ENCODE data around the gene SLC22A13.
"Not testable (repeated sequence)": the region's sequence is repeated elsewhere in the genome, so short reads cannot be mapped to it uniquely, and the experiment has no call there.

The SLC22A13 gene

GRCh38 chr3:38313695-38314094 lies 48.1 kb downstream of the SLC22A13 start:
- Histone ChIP-seq H3K27me3 (ENCODE audit: control insufficient read depth, insufficient read depth, low read length) (no peaks in the 10 kb centered on the region), H3K9ac (ENCODE audit: low read length) (no peak overlapping the region), H3K27ac (ENCODE audit: low read depth, low read length) (no peak overlapping the region), H3K36me3 (ENCODE audit: control insufficient read depth, insufficient read depth, low read length) (no peaks in the 10 kb centered on the region), H3K4me3 (ENCODE audit: low read length) (no peak overlapping the region), H3K4me1 (ENCODE audit: control insufficient read depth, insufficient read depth, low read length) (no peaks in the 10 kb centered on the region)

DNA sequence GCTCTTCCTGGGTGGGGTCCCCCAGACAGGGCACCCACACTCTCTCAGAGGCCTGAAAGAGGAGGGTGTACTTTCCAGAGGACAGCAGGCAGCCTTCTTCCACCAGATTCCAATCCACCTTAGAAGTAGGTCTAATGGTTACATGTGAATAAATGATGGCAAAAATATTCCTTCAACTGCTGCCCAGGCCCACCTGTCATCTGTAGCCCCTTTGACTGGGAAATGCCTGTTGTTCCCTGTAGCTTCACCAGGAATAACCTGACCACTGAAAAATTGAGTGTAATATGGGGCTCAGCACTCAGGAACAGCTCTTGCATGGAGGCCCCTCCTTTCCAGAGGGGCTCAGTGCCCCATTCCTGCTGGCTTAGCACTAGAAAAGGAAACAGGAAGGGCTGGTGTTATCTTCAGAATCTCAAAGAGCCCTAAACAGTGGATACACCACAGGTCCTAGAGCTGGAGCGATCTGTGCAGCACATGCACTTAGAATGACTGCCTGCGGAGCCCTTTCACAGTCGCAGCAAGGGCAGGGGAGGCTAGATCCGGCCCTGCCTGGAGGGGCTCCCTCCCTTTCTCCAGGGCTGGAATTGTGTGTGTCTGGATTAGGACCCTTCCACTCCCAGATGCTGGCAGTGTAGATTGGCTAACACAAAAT lies 48.6 kb downstream of the SLC22A13 start:
- H3K4me3 ChIP-seq (ENCODE audit: low read length): no peak overlapping the region
- no peak overlapping the region for H3K27ac ChIP-seq (ENCODE audit: low read depth, low read length)
- H3K36me3 ChIP-seq (ENCODE audit: control insufficient read depth, insufficient read depth, low read length): no peaks in the 10 kb centered on the region
- H3K9ac ChIP-seq (ENCODE audit: low read length): no peak overlapping the region
- H3K27me3 ChIP-seq (ENCODE audit: control insufficient read depth, insufficient read depth, low read length): no peaks in the 10 kb centered on the region
- H3K4me1 ChIP-seq (ENCODE audit: control insufficient read depth, insufficient read depth, low read length): no peaks in the 10 kb centered on the region

- no peak overlapping the region for H3K9ac ChIP-seq (ENCODE audit: low read length)
- no peaks in the 10 kb centered on the region for H3K4me1 ChIP-seq (ENCODE audit: control insufficient read depth, insufficient read depth, low read length)
- H3K27ac ChIP-seq (ENCODE audit: low read depth, low read length): no peak overlapping the region
- H3K36me3 ChIP-seq (ENCODE audit: control insufficient read depth, insufficient read depth, low read length): no peaks in the 10 kb centered on the region
- no peaks in the 10 kb centered on the region for H3K27me3 ChIP-seq (ENCODE audit: control insufficient read depth, insufficient read depth, low read length)
- H3K4me3 ChIP-seq (ENCODE audit: low read length): no peak overlapping the region
Measured at GRCh38 chr3:38314764-38315487, 49.3 kb downstream of the SLC22A13 start.

- no peaks in the 10 kb centered on the region for H3K27me3 ChIP-seq (ENCODE audit: control insufficient read depth, insufficient read depth, low read length)
- no peak overlapping the region for H3K4me3 ChIP-seq (ENCODE audit: low read length)
- H3K4me1 ChIP-seq (ENCODE audit: control insufficient read depth, insufficient read depth, low read length): no peaks in the 10 kb centered on the region
- no peaks in the 10 kb centered on the region for H3K36me3 ChIP-seq (ENCODE audit: control insufficient read depth, insufficient read depth, low read length)
- H3K9ac ChIP-seq (ENCODE audit: low read length): no peak overlapping the region
- H3K27ac ChIP-seq (ENCODE audit: low read depth, low read length): no peak overlapping the region
Measured at GRCh38 chr3:38315488-38316230, 50.0 kb downstream of the SLC22A13 start.

DNA sequence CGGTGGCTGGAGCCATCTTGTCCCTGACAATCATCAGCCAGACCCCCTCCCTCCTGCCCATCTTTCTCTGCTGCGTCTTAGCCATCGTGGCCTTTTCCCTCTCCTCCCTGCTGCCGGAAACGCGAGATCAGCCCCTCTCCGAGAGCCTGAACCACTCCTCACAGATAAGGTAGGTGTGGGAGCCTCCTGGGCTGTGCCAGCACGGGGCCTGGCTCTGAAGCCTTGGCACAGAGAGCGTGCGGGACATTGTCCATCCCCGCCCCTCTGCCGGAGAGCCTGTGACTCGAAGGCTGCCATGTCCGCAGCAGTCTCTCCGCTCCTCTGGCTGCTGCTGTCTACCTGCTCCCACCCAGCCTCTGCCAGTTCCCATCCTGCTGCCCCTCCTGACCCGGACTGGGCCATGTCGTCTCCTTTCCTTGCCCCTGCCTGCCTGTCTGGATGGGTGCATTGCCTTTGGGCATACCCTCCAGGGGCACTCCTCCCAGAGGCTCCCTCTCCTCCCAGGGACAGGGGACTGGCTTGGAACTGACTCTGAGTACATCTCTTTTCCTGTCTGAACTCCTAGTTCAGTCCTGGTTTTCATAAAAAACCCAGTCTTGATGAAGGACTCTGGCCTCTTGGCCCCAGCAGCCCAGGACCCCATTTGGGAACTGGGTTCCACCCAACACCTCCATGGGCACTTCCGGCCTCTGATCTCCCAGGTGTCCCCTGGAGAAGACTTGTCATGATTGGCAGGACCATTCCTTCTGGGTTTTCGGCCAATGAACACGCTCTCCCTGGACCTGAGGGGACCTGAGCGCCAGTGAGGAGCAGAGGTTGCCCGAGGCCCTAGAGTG lies 51.0 kb downstream of the SLC22A13 start:
- Histone ChIP-seq H3K36me3 (ENCODE audit: control insufficient read depth, insufficient read depth, low read length) (no peaks in the 10 kb centered on the region), H3K4me3 (ENCODE audit: low read length) (no peak overlapping the region), H3K4me1 (ENCODE audit: control insufficient read depth, insufficient read depth, low read length) (no peaks in the 10 kb centered on the region), H3K27ac (ENCODE audit: low read depth, low read length) (no peak overlapping the region), H3K9ac (ENCODE audit: low read length) (no peak overlapping the region), H3K27me3 (ENCODE audit: control insufficient read depth, insufficient read depth, low read length) (no peaks in the 10 kb centered on the region)

DNA sequence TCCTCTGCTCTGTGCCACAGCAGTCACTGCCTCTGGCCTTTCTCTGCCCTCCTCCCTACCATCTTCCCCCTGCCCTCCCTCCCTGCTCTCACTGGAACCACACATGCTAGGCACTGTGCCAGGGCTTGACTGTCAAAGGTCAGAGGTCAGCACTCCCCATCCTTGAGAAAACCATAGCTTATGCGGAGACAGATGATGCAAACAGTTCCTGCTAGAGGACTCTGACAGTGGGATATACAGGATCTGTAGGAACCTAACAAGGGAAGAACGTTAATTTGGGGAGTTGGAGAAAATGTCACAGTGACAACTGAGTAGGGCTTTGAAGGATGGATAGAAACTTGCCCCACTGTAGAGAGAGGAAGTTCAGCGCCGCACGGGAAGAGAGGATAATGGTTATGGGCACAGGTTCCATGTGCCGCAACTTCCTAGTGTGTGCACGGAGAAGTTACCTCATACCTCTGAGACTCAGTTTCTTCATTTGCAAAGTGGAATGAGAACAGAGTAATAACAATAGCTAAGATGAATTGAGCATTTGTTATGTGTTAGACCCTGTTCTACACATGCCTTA lies 51.7 kb downstream of the SLC22A13 start:
- Histone ChIP-seq H3K36me3 (ENCODE audit: control insufficient read depth, insufficient read depth, low read length) (no peaks in the 10 kb centered on the region), H3K9ac (ENCODE audit: low read length) (no peak overlapping the region), H3K4me3 (ENCODE audit: low read length) (no peak overlapping the region), H3K4me1 (ENCODE audit: control insufficient read depth, insufficient read depth, low read length) (no peaks in the 10 kb centered on the region), H3K27me3 (ENCODE audit: control insufficient read depth, insufficient read depth, low read length) (no peaks in the 10 kb centered on the region), H3K27ac (ENCODE audit: low read depth, low read length) (no peak overlapping the region)

- H3K27me3 ChIP-seq (ENCODE audit: control insufficient read depth, insufficient read depth, low read length): no peaks in the 10 kb centered on the region
- no peak overlapping the region for H3K27ac ChIP-seq (ENCODE audit: low read depth, low read length)
- no peaks in the 10 kb centered on the region for H3K36me3 ChIP-seq (ENCODE audit: control insufficient read depth, insufficient read depth, low read length)
- no peak overlapping the region for H3K4me3 ChIP-seq (ENCODE audit: low read length)
- no peak overlapping the region for H3K9ac ChIP-seq (ENCODE audit: low read length)
- H3K4me1 ChIP-seq (ENCODE audit: control insufficient read depth, insufficient read depth, low read length): no peaks in the 10 kb centered on the region
Measured at GRCh38 chr3:38318766-38319671, 53.4 kb downstream of the SLC22A13 start.

DNA sequence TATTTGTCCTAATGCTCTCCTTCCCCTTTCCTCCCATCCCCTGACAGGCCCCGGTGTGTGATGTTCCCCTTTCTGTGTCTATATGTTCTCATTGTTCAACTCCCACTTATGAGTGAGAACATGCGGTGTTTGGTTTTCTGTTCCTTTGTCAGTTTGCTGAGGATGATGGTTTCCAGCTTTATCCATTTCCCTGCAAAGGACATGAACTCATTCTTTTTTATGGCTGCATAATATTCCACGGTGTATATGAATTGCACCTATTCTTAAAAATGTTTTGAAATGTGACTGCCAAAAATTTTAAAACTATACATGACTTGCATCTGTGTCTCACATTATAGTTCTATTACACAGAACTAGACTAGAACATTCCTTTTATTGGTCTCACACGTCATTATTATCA lies 55.0 kb downstream of the SLC22A13 start:
- not testable (repeated sequence) for H3K4me1 ChIP-seq (ENCODE audit: control insufficient read depth, insufficient read depth, low read length); H3K36me3 ChIP-seq (ENCODE audit: control insufficient read depth, insufficient read depth, low read length); H3K27me3 ChIP-seq (ENCODE audit: control insufficient read depth, insufficient read depth, low read length); H3K4me3 ChIP-seq (ENCODE audit: low read length); H3K9ac ChIP-seq (ENCODE audit: low read length); H3K27ac ChIP-seq (ENCODE audit: low read depth, low read length)

DNA sequence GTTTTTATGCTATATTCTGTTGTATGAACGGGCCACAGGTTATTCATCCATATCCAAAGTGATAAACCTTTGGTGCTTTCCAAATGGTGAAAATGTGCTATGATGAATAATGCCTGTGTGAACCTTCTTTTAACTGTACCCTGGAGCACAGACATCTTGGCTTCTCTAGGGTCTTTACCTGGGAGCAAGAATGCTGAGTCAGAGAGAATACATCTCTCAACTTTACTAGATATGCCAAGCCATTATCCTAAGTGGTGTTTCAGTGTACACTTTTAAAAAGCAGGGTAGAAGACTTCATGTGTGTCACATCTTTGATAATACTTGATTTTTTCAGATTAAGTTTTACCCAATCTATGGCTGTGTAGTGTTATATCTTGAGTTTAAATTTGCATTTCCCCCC lies 57.4 kb downstream of the SLC22A13 start:
- Histone ChIP-seq H3K27ac (ENCODE audit: low read depth, low read length) (no peak overlapping the region), H3K4me1 (ENCODE audit: control insufficient read depth, insufficient read depth, low read length) (no peaks in the 10 kb centered on the region), H3K4me3 (ENCODE audit: low read length) (no peak overlapping the region), H3K27me3 (ENCODE audit: control insufficient read depth, insufficient read depth, low read length) (no peaks in the 10 kb centered on the region), H3K9ac (ENCODE audit: low read length) (no peak overlapping the region), H3K36me3 (ENCODE audit: control insufficient read depth, insufficient read depth, low read length) (no peaks in the 10 kb centered on the region)

DNA sequence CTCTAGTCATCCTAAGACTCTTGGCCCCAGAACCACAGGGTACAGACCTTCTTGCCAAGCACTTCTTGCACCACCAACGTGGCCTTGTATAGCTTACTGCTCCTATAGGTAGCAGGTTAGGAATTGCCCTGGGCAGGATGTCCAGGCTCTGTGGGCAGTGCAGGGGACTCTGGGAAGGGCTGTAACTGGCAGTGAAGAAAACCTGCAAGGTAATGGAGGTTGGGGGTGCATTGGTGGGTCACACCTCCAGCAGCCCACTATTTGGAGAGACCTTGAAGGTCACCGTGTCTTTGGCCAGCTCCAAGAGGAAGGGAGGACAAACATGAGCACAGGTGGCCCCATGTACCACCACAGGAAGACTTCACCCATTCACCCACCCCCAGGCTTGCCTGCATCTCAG lies 59.6 kb downstream of the SLC22A13 start:
- no peak overlapping the region for H3K27ac ChIP-seq (ENCODE audit: low read depth, low read length)
- H3K4me3 ChIP-seq (ENCODE audit: low read length): no peak overlapping the region
- H3K9ac ChIP-seq (ENCODE audit: low read length): no peak overlapping the region

DNA sequence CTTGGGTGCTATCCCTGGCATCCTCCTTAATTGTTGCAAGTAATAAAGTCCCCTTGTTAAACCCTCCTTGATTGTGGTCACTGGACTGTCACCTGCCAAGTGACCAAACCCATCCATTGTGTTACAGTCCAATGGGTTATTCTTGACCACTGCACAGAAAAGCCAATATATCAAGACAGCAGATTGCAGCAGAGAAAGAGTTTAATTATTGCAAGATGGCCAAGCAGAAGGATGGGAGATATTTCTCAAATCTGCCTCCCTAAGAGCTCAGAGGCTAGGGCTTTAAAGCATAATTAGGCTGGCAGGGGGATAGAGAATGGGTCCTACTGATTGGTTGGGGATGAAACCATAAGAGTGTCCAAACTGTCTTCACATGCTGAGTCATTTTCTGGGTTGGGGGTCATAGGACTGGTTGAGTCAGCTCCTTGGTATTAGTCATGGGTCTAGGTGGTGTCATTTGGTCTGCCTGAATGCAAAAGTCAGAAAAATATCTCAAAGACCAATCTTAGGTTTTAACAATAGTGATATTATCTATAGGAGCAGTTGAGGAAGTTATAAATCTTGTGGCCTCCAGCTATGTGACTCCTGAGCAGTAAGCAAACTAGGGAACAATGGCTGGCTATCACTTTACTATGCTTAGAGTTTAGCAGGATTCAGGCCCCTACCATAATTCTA lies 61.9 kb downstream of the SLC22A13 start:
- no peaks in the 10 kb centered on the region for H3K4me1 ChIP-seq (ENCODE audit: control insufficient read depth, insufficient read depth, low read length)
- no peak overlapping the region for H3K9ac ChIP-seq (ENCODE audit: low read length)
- no peaks in the 10 kb centered on the region for H3K27me3 ChIP-seq (ENCODE audit: control insufficient read depth, insufficient read depth, low read length)
- no peak overlapping the region for H3K27ac ChIP-seq (ENCODE audit: low read depth, low read length)
- no peaks in the 10 kb centered on the region for H3K36me3 ChIP-seq (ENCODE audit: control insufficient read depth, insufficient read depth, low read length)
- no peak overlapping the region for H3K4me3 ChIP-seq (ENCODE audit: low read length)

More for the DNA sequence above, 59.6 kb downstream of the SLC22A13 start:
- Histone ChIP-seq H3K27me3 (ENCODE audit: control insufficient read depth, insufficient read depth, low read length) (no peaks in the 10 kb centered on the region), H3K36me3 (ENCODE audit: control insufficient read depth, insufficient read depth, low read length) (no peaks in the 10 kb centered on the region), H3K4me1 (ENCODE audit: control insufficient read depth, insufficient read depth, low read length) (no peaks in the 10 kb centered on the region)

Measured in rectal smooth muscle tissue (tissue), 1 donor.